Fibroblast of villous mesenchyme (primary cell): ENCODE data around the gene OSBPL10. TPM values are rescaled to one million over a fixed set of nuclear protein-coding genes. Genes with fewer than 3 reads are reported as not detected.

Source experiments
- DNase-seq: peaks from one replicate; pipeline ENCODE4 v3.0.0-alpha.2; 2010; ENCODE audit warnings: low read depth
- H3K4me3 ChIP-seq: 2 replicates; pipeline ENCODE4 v1.5.1; 2011; ENCODE audit warnings: low read depth, mild to moderate bottlenecking, low read length
- CTCF ChIP-seq: IDR thresholded peaks from 2 replicates; pipeline ENCODE4 v1.5.1; 2012; ENCODE audit warnings: low read depth, mild to moderate bottlenecking, low read length; ENCODE audit not compliant: insufficient read depth
- total RNA-seq: library from RNA; depleted of rRNA; stranded (reverse); fragments of >200 nt; gene quantifications from 2 replicates; pipeline ENCODE4 v1.2.3, GENCODE V29; 2012

OSBPL10 gene
- total RNA-seq, 1 donor = 7.3 TPM

DNA sequence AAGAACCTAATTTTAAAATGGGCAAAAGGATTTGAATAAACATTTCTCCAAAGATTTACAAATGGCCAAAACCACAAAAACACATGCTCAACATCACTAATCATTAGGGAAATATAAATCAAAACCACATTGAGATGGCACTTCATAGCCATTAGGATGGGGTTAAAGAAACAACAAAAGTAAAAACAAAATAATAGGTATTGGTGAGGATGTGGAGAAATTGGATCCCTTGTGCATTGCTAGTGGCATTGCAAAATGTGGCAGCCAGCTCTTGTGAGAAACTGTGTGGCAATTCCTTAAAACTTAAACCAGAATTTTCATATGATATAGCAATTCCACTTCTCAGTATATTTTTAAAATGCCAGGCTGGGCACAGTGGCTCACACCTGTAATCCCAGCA lies 321.8 kb downstream of the OSBPL10 start:
- no peak for TF ChIP-seq CTCF
- no peak for DNase-seq
- no peak overlapping the region for H3K4me3 ChIP-seq

- no peak overlapping the region for H3K4me3 ChIP-seq
- TF ChIP-seq CTCF = no peak
- DNase-seq = no peak
These were observed 326.1 kb downstream of the OSBPL10 start for GRCh38 chr3:31654998-31655397.

- H3K4me3 ChIP-seq = no peak overlapping the region
- no peak for DNase-seq
These were observed 327.6 kb downstream of the OSBPL10 start for GRCh38 chr3:31653464-31653863.

DNA sequence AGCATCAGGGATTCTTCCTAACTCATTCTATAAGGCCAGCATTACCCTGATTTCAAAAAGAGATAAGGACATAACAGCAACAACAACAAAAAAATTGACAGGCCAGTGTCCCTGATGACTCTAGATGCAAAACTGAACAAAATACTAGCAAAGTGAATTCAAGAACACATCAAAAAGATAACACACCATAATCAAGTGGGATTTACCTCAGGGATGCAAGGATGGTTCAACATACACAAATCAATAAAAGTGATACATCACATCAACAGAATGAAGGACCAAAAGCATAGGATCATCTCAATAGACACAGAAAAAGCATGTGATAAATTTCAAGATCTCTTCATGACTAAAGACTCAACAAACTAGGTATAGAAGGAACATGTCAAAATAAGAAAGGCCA lies 328.8 kb downstream of the OSBPL10 start:
- DNase-seq = no peak
- TF ChIP-seq CTCF = no peak
- no peak overlapping the region for H3K4me3 ChIP-seq

More at GRCh38 chr3:31653464-31653863, 327.6 kb downstream of the OSBPL10 start:
- no peak for TF ChIP-seq CTCF

GRCh38 chr3:31648286-31648968 lies 332.6 kb downstream of the OSBPL10 start:
- DNase-seq = no peak
- TF ChIP-seq CTCF = no peak
- H3K4me3 ChIP-seq = no peak overlapping the region

DNA sequence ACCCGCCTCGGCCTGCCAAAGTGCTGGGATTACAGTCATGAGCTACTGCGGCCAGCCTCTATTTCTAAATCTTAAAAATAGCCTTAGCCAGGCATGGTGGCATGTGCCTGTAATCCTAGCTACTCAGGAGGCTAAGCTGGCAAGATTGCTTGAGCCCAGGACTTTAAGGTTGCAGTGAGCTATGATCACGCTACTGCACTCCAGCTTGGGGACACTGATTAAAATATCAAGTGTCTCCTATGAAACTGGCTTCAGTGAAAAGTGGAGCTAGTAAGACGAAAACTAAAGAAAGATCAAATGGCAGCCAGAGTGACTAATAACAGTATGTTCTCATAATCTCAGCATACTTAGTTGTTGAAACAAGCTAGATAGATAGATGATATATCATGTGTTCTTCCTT lies 335.8 kb downstream of the OSBPL10 start:
- no peak for DNase-seq
- no peak for TF ChIP-seq CTCF
- no peak overlapping the region for H3K4me3 ChIP-seq

GRCh38 chr3:31639828-31640227 lies 341.2 kb downstream of the OSBPL10 start:
- DNase-seq = no peak
- H3K4me3 ChIP-seq = no peak overlapping the region
- peak; percentile 9 for TF ChIP-seq CTCF
